ENCODE data around the gene OR2T11.

GRCh38 chr1:248625971-248626370, 8.9 kb downstream of the OR2T11 start:
- TF ChIP-seq GATA2 (IDR thresholded peaks at IDR 0.05; ENCODE audit: low read depth, low read length): no peak
- no peak for TF ChIP-seq GATA3 (IDR thresholded peaks at IDR 0.05; ENCODE audit: low read depth, low read length)
